Endothelial cell of umbilical vein (primary cell): Measurements from ENCODE around the gene C12orf76. TPM values are rescaled to one million over a fixed set of nuclear protein-coding genes. Genes with fewer than 3 reads are reported as not detected.

Source experiments
- BruUV-seq: library from RNA; stranded (reverse); fragments of 400-500 nt; replicated peaks from 2 replicates; lab custom pipeline; 2021; lab: Mats Ljungman, UMichigan
- CTCF ChIA-PET: fragments of 300-600, 350-600 bp; sonication (Branson Sonifier 250); formaldehyde crosslinking; loops from one replicate; lab custom pipeline; 2021; ENCODE audit warnings: antibody characterized with exemption, inconsistent platforms; lab: Charles Lee
- POLR2A ChIA-PET: fragments of 300-600, 350-600 bp; sonication (Branson Sonifier 250); formaldehyde crosslinking; loops from one replicate; lab custom pipeline; 2021; ENCODE audit warnings: antibody characterized with exemption, inconsistent platforms; lab: Charles Lee
- DNase-seq: peaks from one replicate; pipeline ENCODE4 v3.0.0-alpha.2; 2011; ENCODE audit warnings: low read depth, low spot score
- FAIRE-seq: peaks from 2 replicates; lab custom pipeline; 2011; peaks lifted over from hg19 to GRCh38; lab: Jason Lieb, UNC
- H2AFZ ChIP-seq: 2 replicates; pipeline ENCODE4 v1.6.0; 2012; ENCODE audit warnings: low read depth, low read length, control low read depth, inconsistent platforms
- H3K27ac ChIP-seq: 2 replicates; pipeline ENCODE4 v1.5.1; 2011; ENCODE audit warnings: low read depth, mild to moderate bottlenecking, control low read depth, low read length, moderate library complexity; ENCODE audit not compliant: insufficient read depth
- H3K27me3 ChIP-seq, 2 experiments: 2 replicates each; pipeline versions ENCODE4 v1.6.0 to v1.6.1; 2011; ENCODE audit warnings: low read length in 2 of 2, mixed read lengths in 1 of 2; ENCODE audit not compliant: control insufficient read depth in 2 of 2, insufficient read depth in 2 of 2
- H3K36me3 ChIP-seq, 2 experiments: 2 replicates in 1 of 2; 3 replicates in 1 of 2; pipeline ENCODE4 v1.5.1; 2011; ENCODE audit warnings: low read length in 2 of 2, mild to moderate bottlenecking in 1 of 2, moderate library complexity in 1 of 2; ENCODE audit not compliant: control insufficient read depth in 2 of 2, insufficient read depth in 2 of 2; ENCODE audit errors: extremely low read depth in 1 of 2
- H3K4me1 ChIP-seq: 3 replicates; pipeline ENCODE4 v1.5.1; 2011; ENCODE audit warnings: mild to moderate bottlenecking, low read length; ENCODE audit not compliant: control insufficient read depth, insufficient read depth; ENCODE audit errors: extremely low read depth
- H3K4me2 ChIP-seq: 2 replicates; pipeline ENCODE4 v1.6.1; 2011; ENCODE audit warnings: low read length, control low read depth, mixed read lengths; ENCODE audit not compliant: insufficient read depth
- H3K4me3 ChIP-seq, 3 experiments: fragments of 200-600 bp in 1 of 3; sonication (generic), shearing (Covaris generic) in 1 of 3; replicated peaks in 1 of 3; 2 replicates each; pipeline ENCODE4 v1.5.1; 2011 to 2016; ENCODE audit warnings: control low read depth in 3 of 3, low read length in 3 of 3, mild to moderate bottlenecking in 2 of 3, inconsistent platforms in 1 of 3, low read depth in 1 of 3, moderate library complexity in 1 of 3; ENCODE audit not compliant: insufficient read depth in 1 of 3
- H3K79me2 ChIP-seq: 2 replicates; pipeline ENCODE4 v1.6.0; 2012; ENCODE audit warnings: low read length, inconsistent platforms; ENCODE audit not compliant: control insufficient read depth, insufficient read depth
- H3K9ac ChIP-seq: replicated peaks from 2 replicates; pipeline ENCODE3; 2011; ENCODE audit warnings: low read length, control low read depth; ENCODE audit not compliant: insufficient read depth; ENCODE audit errors: extremely low read depth
- H3K9me1 ChIP-seq: replicated peaks from 3 replicates; pipeline ENCODE4 v1.6.0; 2011; ENCODE audit warnings: mild to moderate bottlenecking, low read length; ENCODE audit not compliant: control insufficient read depth, insufficient read depth; ENCODE audit errors: extremely low read depth
- H3K9me3 ChIP-seq: replicated peaks from 2 replicates; pipeline ENCODE4 v1.5.1; 2012; ENCODE audit warnings: low read length, inconsistent platforms; ENCODE audit not compliant: control insufficient read depth, insufficient read depth
- H4K20me1 ChIP-seq: replicated peaks from 2 replicates; pipeline ENCODE3; 2011; ENCODE audit warnings: mild to moderate bottlenecking, low read length; ENCODE audit not compliant: control insufficient read depth, insufficient read depth; ENCODE audit errors: extremely low read depth
- CTCF ChIP-seq, 2 donors: IDR thresholded peaks; 1 replicate in 1 of 2; 2 replicates in 1 of 2; pipeline ENCODE4 v1.5.1; 2011; ENCODE audit warnings: low read length in 2 of 2, mild to moderate bottlenecking in 2 of 2, moderate library complexity in 2 of 2, control low read depth in 1 of 2, inconsistent platforms in 1 of 2, low read depth in 1 of 2; ENCODE audit not compliant: insufficient read depth in 1 of 2; ENCODE audit errors: extremely low read depth in 1 of 2
- EZH2 ChIP-seq: IDR thresholded peaks from 2 replicates; pipeline ENCODE4 v1.6.1; 2012; ENCODE audit warnings: borderline replicate concordance, low read depth, mild to moderate bottlenecking, moderate library complexity, low read length, inconsistent platforms; ENCODE audit not compliant: severe bottlenecking
- FOS ChIP-seq: IDR thresholded peaks from 2 replicates; pipeline ENCODE4 v1.6.1; 2011; ENCODE audit warnings: mild to moderate bottlenecking, low read length, moderate library complexity, borderline replicate concordance; ENCODE audit not compliant: insufficient read depth
- GATA2 ChIP-seq: IDR thresholded peaks from 2 replicates; pipeline ENCODE4 v1.7.0; 2011; ENCODE audit warnings: low read depth, mild to moderate bottlenecking, moderate library complexity, mixed read lengths, low read length; ENCODE audit not compliant: insufficient read length, insufficient read depth
- JUN ChIP-seq: IDR thresholded peaks from 2 replicates; pipeline ENCODE4 v1.6.1; 2011; ENCODE audit warnings: borderline replicate concordance, low read depth; ENCODE audit not compliant: insufficient read length, insufficient read depth
- MAX ChIP-seq: IDR thresholded peaks from 2 replicates; pipeline ENCODE4 v1.6.1; 2011; ENCODE audit not compliant: insufficient read depth, insufficient read length
- MYC ChIP-seq: IDR thresholded peaks from one replicate; pipeline ENCODE4 v1.6.1; 2011; ENCODE audit warnings: mild to moderate bottlenecking, low read depth, low read length
- POLR2A ChIP-seq: IDR thresholded peaks from 2 replicates; pipeline ENCODE4 v1.6.1; 2012; ENCODE audit warnings: low read depth, mild to moderate bottlenecking, control low read depth, low read length
- POLR2AphosphoS5 ChIP-seq: IDR thresholded peaks from 2 replicates; pipeline ENCODE4 v1.6.1; 2012; ENCODE audit warnings: low read depth, mild to moderate bottlenecking, control low read depth, low read length, moderate library complexity; ENCODE audit not compliant: insufficient read depth
- dilution Hi-C: fragments of 300-500 bp; cut with MboI; formaldehyde crosslinking; loops from one replicate; pipeline ENCODE4 v1.15.0; 2019; ENCODE audit warnings: low sequenced_read_pairs; ENCODE audit not compliant: extremely low pct_ligation_motif_present
- intact Hi-C: fragments of 100-400 bp; cut with micrococcal nuclease; formaldehyde crosslinking; loops from one replicate; pipeline ENCODE4 v1.10.0; 2022
- polyA plus RNA-seq, 4 experiments: library from polyadenylated mRNA; depleted of rRNA in 3 of 4; stranded (reverse) in 3 of 4; unstranded in 1 of 4; fragments of >200 nt; gene quantifications; 2 replicates each; pipeline versions ENCODE4 v1.2.1 to v1.2.3, GENCODE V29; 2011 to 2012; ENCODE audit warnings: missing spikeins in 1 of 4
- total RNA-seq: library from RNA; stranded (reverse); gene quantifications from 2 replicates; pipeline ENCODE4 v1.2.3, GENCODE V29; 2021

C12orf76 gene
- total and polyA plus RNA-seq, 2 donors (not counting 3 experiments of a cell fraction or from before 2014, with no cell fraction given): 13.4 to 17.1 TPM

DNA sequence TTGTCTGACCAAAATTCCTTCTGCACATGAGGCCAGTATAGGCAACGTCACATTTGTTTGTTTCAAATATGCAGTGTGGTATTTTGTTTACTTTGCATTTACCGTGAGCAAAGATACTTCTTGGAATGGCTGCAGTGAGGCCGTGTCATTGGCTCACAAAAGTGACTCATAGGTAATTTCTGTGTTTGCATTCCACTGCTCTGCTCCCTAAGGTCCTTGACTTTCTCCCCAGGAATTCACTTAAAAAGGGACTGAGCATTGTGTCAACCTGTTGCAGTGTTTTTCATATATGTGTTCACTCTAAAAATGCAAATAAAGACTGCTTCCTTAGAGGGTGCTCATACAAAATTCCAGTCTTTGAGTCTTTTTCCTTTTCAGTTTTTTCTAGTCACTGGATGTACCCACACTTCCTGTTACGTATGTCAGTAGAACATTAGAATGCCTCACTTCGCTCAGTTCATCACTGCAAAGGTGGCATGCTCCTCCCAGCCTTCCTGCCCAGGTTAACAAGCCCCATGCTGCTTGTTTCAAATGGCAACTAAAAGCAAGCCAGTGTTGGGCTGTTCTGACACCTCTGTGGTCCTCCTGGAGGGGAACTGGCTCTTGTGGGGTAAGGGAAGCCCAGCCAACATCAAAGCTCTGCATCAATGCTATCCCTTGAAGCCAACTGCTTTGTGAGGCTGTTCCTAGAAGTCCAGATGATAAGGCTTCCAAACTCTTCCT is 9.1 kb downstream of the C12orf76 start:
- Histone ChIP-seq H3K36me3 (peaks cover 4 to 18% of the 10 kb centered on the region in 2 experiments), H3K9me1 (no peaks in the 10 kb centered on the region), H4K20me1 (no peaks in the 10 kb centered on the region), H3K27me3 (no peaks in the 10 kb centered on the region), H3K9ac (peak overlapping the region; percentile 62), H3K79me2 (no peaks in the 10 kb centered on the region), H3K4me1 (peaks cover 29% of the 10 kb centered on the region), H3K27ac (peak overlapping the region; percentile 90), H3K4me2 (peak overlapping the region; percentile 57), H3K9me3 (no peaks in the 10 kb centered on the region), H3K4me3 (no peak overlapping the region), H2AFZ (no peak overlapping the region)
- intact Hi-C loops (loop anchor here (2.0 kb wide), 1 partner anchor 14 kb away; no protein-coding TSS in a partner anchor), dilution Hi-C loops (no loop called here)
- CTCF ChIA-PET: interaction anchor here (1.4 to 1.9 kb wide), 2 partner anchors 10 to 15 kb away, joined by 4 to 12 read pairs; no protein-coding TSS in a partner anchor
- POLR2A ChIA-PET: interaction anchor here (0.6 kb wide), 1 partner anchor 146 kb away, joined by 5 read pairs; no protein-coding TSS in a partner anchor
- DNase-seq: peak; percentile 74
- FAIRE-seq: peak; percentile 86
- TF ChIP-seq POLR2A (no peak), FOS (peak; percentile 61), CTCF (IDR thresholded peaks at IDR 0.05; ENCODE audit: extremely low read depth in 1 of 2, insufficient read depth in 1 of 2, low read depth in 1 of 2, low read length in 2 of 2) (no peak), JUN (peak; percentile 75)
- no TSS peak for BruUV-seq

- dilution Hi-C loops (no loop called here), intact Hi-C loops (loop anchor here (2.0 kb wide), 1 partner anchor 14 kb away; no protein-coding TSS in a partner anchor)
- FAIRE-seq (no peak), DNase-seq (no peak)
- Histone ChIP-seq H3K4me3 (no peak overlapping the region), H3K27ac (peak overlapping the region; percentile 90), H2AFZ (no peak overlapping the region), H4K20me1 (no peaks in the 10 kb centered on the region), H3K36me3 (peaks cover 4 to 19% of the 10 kb centered on the region in 2 experiments), H3K9ac (peak overlapping the region; percentile 62), H3K4me2 (peak overlapping the region; percentile 57), H3K9me3 (no peaks in the 10 kb centered on the region), H3K9me1 (no peaks in the 10 kb centered on the region), H3K27me3 (no peaks in the 10 kb centered on the region), H3K4me1 (peaks cover 29% of the 10 kb centered on the region), H3K79me2 (no peaks in the 10 kb centered on the region)
- ChIA-PET POLR2A (no interaction called here), CTCF (no interaction called here)
- TF ChIP-seq POLR2A (no peak), MAX (no peak), MYC (no peak), POLR2AphosphoS5 (no peak), EZH2 (no peak), GATA2 (no peak)
- no TSS peak for BruUV-seq
Observed at GRCh38 chr12:110038741-110039084, 9.6 kb downstream of the C12orf76 start.
